ENCODE results near the gene RANBP17.

- TF ChIP-seq CTCF (conservative IDR thresholded peaks at IDR 0.05 in 1 of 2, IDR thresholded peaks at IDR 0.05 in 1 of 2; ENCODE audit: extremely low read depth in 1 of 2, insufficient read depth in 1 of 2, low read depth in 1 of 2, low read length in 2 of 2) (no peak), EZH2 (IDR thresholded peaks at IDR 0.05; ENCODE audit: borderline replicate concordance, low read length) (no peak)
Measured at GRCh38 chr5:171271798-171272197, 410.0 kb downstream of the RANBP17 start.

Measured in mammary epithelial cell (primary cell).